Measurements from ENCODE around the gene PRUNE2. TPM values are rescaled to one million over a fixed set of nuclear protein-coding genes. Genes with fewer than 3 reads are reported as not detected.

PRUNE2 gene
- total RNA-seq, 2 experiments from 2014 or later, result not detected

GRCh38 chr9:76737154-76737902 lies 168.6 kb downstream of the PRUNE2 start:
- H3K27me3 Mint-ChIP-seq, result peaks cover 22% of the 10 kb centered on the region
- H3K4me3 Mint-ChIP-seq, result no peak overlapping the region
- H3K27ac Mint-ChIP-seq, result no peak overlapping the region
- ChIA-PET CTCF (no interaction called here), POLR2A (no interaction called here)
- Histone ChIP-seq H3K9me3 (ENCODE audit: control insufficient read depth in 1 of 2, insufficient read depth in 1 of 2, low read length in 2 of 2) (no peaks in the 10 kb centered on the region), H3K36me3 (ENCODE audit: insufficient read depth, low read length) (no peaks in the 10 kb centered on the region), H3K27me3 (ENCODE audit: control insufficient read depth in 1 of 2, insufficient read depth in 2 of 2, low read length in 2 of 2) (peaks cover 0 to 4% of the 10 kb centered on the region in 2 experiments), H3K27ac (ENCODE audit: low read depth in 1 of 2, low read length in 2 of 2) (no peak overlapping the region), H3K4me1 (ENCODE audit: insufficient read depth, low read length) (no peaks in the 10 kb centered on the region), H3K4me3 (ENCODE audit: low read length) (no peak overlapping the region)
- DNase-seq (no peak), ATAC-seq (ENCODE audit: poor library complexity) (no peak)
- intact Hi-C loops (cut with DNase I, micrococcal nuclease), result no loop called here
- no peak for TF ChIP-seq CTCF (IDR thresholded peaks at IDR 0.05)
- no peaks in the 10 kb centered on the region for H3K36me3 Mint-ChIP-seq (ENCODE audit: low read depth)
- H3K9me3 Mint-ChIP-seq, result no peaks in the 10 kb centered on the region
- no peaks in the 10 kb centered on the region for H3K4me1 Mint-ChIP-seq (ENCODE audit: low read depth)

GRCh38 chr9:76734716-76735115 lies 171.2 kb downstream of the PRUNE2 start:
- H3K4me3 Mint-ChIP-seq, result no peak overlapping the region
- Histone ChIP-seq H3K4me3 (ENCODE audit: low read length) (no peak overlapping the region), H3K4me1 (ENCODE audit: insufficient read depth, low read length) (no peaks in the 10 kb centered on the region), H3K27me3 (ENCODE audit: control insufficient read depth in 1 of 2, insufficient read depth in 2 of 2, low read length in 2 of 2) (peaks cover 3 to 4% of the 10 kb centered on the region in 2 experiments), H3K9me3 (ENCODE audit: control insufficient read depth in 1 of 2, insufficient read depth in 1 of 2, low read length in 2 of 2) (no peaks in the 10 kb centered on the region), H3K36me3 (ENCODE audit: insufficient read depth, low read length) (no peaks in the 10 kb centered on the region), H3K27ac (ENCODE audit: low read depth in 1 of 2, low read length in 2 of 2) (no peak overlapping the region)
- H3K9me3 Mint-ChIP-seq, result no peaks in the 10 kb centered on the region
- H3K27ac Mint-ChIP-seq, result no peak overlapping the region
- no peak for TF ChIP-seq CTCF (IDR thresholded peaks at IDR 0.05)
- intact Hi-C loops (cut with DNase I, micrococcal nuclease), result no loop called here
- ATAC-seq (ENCODE audit: poor library complexity) (no peak), DNase-seq (no peak)
- ChIA-PET CTCF (no interaction called here), POLR2A (no interaction called here)
- no peaks in the 10 kb centered on the region for H3K36me3 Mint-ChIP-seq (ENCODE audit: low read depth)
- peaks cover 23% of the 10 kb centered on the region for H3K27me3 Mint-ChIP-seq
- no peaks in the 10 kb centered on the region for H3K4me1 Mint-ChIP-seq (ENCODE audit: low read depth)

- no peak for DNase-seq
- ChIA-PET POLR2A (no interaction called here), CTCF (no interaction called here)
- H3K4me3 ChIP-seq (ENCODE audit: low read length), result no peak overlapping the region
- H3K9me3 ChIP-seq (ENCODE audit: control insufficient read depth in 1 of 2, insufficient read depth in 1 of 2, low read length in 2 of 2), result no peaks in the 10 kb centered on the region
- H3K27me3 ChIP-seq (ENCODE audit: control insufficient read depth in 1 of 2, insufficient read depth in 2 of 2, low read length in 2 of 2), result peaks cover 3 to 4% of the 10 kb centered on the region in 2 experiments
- H3K27ac ChIP-seq (ENCODE audit: low read depth in 1 of 2, low read length in 2 of 2), result no peak overlapping the region
- Mint-ChIP-seq H3K4me1 (ENCODE audit: low read depth) (no peaks in the 10 kb centered on the region), H3K27ac (no peak overlapping the region), H3K9me3 (no peaks in the 10 kb centered on the region), H3K36me3 (ENCODE audit: low read depth) (no peaks in the 10 kb centered on the region), H3K4me3 (no peak overlapping the region), H3K27me3 (peaks cover 22% of the 10 kb centered on the region)
- H3K4me1 ChIP-seq (ENCODE audit: insufficient read depth, low read length), result no peaks in the 10 kb centered on the region
- no peak for TF ChIP-seq CTCF (IDR thresholded peaks at IDR 0.05)
- intact Hi-C loops (cut with DNase I, micrococcal nuclease), result no loop called here
- H3K36me3 ChIP-seq (ENCODE audit: insufficient read depth, low read length), result no peaks in the 10 kb centered on the region
- no peak for ATAC-seq (ENCODE audit: poor library complexity)
Measured at GRCh38 chr9:76733096-76733495, 172.8 kb downstream of the PRUNE2 start.
